Measurements from ENCODE around the gene ADAMTS2. TPM values are rescaled to one million over a fixed set of nuclear protein-coding genes. Genes with fewer than 3 reads are reported as not detected.
A peak's percentile ranks its signal among the peaks of the same experiment; 100 is the strongest.

Gene ADAMTS2
- total RNA-seq, 1 donor from 2014 or later, result 8.2 TPM

GRCh38 chr5:179281694-179282093 is 63.6 kb downstream of the ADAMTS2 start:
- H3K4me1 Mint-ChIP-seq, result peaks cover 19% of the 10 kb centered on the region
- no peaks in the 10 kb centered on the region for H3K36me3 Mint-ChIP-seq
- H3K9me3 Mint-ChIP-seq, result peaks cover 12% of the 10 kb centered on the region
- no peak for DNase-seq (ENCODE audit: low spot score in 2 of 2, unreplicated experiment in 2 of 2)
- H3K4me3 Mint-ChIP-seq, result no peak overlapping the region
- no peaks in the 10 kb centered on the region for H3K27me3 Mint-ChIP-seq (ENCODE audit: low read depth)
- TF ChIP-seq, protein P1, sequence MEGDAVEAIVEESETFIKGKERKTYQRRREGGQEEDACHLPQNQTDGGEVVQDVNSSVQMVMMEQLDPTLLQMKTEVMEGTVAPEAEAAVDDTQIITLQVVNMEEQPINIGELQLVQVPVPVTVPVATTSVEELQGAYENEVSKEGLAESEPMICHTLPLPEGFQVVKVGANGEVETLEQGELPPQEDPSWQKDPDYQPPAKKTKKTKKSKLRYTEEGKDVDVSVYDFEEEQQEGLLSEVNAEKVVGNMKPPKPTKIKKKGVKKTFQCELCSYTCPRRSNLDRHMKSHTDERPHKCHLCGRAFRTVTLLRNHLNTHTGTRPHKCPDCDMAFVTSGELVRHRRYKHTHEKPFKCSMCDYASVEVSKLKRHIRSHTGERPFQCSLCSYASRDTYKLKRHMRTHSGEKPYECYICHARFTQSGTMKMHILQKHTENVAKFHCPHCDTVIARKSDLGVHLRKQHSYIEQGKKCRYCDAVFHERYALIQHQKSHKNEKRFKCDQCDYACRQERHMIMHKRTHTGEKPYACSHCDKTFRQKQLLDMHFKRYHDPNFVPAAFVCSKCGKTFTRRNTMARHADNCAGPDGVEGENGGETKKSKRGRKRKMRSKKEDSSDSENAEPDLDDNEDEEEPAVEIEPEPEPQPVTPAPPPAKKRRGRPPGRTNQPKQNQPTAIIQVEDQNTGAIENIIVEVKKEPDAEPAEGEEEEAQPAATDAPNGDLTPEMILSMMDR (IDR thresholded peaks at IDR 0.05; ENCODE audit: unreplicated experiment), result no peak
- no peak overlapping the region for H3K27ac Mint-ChIP-seq

GRCh38 chr5:179280095-179280490 is 65.2 kb downstream of the ADAMTS2 start:
- TF ChIP-seq, protein P1 (IDR thresholded peaks at IDR 0.05; ENCODE audit: unreplicated experiment), result no peak
- Mint-ChIP-seq H3K27me3 (ENCODE audit: low read depth) (no peaks in the 10 kb centered on the region), H3K4me3 (no peak overlapping the region), H3K4me1 (peaks cover 11% of the 10 kb centered on the region), H3K9me3 (peaks cover 12% of the 10 kb centered on the region), H3K36me3 (no peaks in the 10 kb centered on the region), H3K27ac (no peak overlapping the region)
- no peak for DNase-seq (ENCODE audit: low spot score in 2 of 2, unreplicated experiment in 2 of 2)

GRCh38 chr5:179279347-179280094 is 65.7 kb downstream of the ADAMTS2 start:
- peaks cover 12% of the 10 kb centered on the region for H3K9me3 Mint-ChIP-seq
- DNase-seq (ENCODE audit: low spot score in 2 of 2, unreplicated experiment in 2 of 2), result no peak
- H3K27me3 Mint-ChIP-seq (ENCODE audit: low read depth), result no peaks in the 10 kb centered on the region
- no peak overlapping the region for H3K27ac Mint-ChIP-seq
- TF ChIP-seq, protein P1 (IDR thresholded peaks at IDR 0.05; ENCODE audit: unreplicated experiment), result no peak
- peaks cover 7% of the 10 kb centered on the region for H3K4me1 Mint-ChIP-seq
- no peaks in the 10 kb centered on the region for H3K36me3 Mint-ChIP-seq
- no peak overlapping the region for H3K4me3 Mint-ChIP-seq

DNA sequence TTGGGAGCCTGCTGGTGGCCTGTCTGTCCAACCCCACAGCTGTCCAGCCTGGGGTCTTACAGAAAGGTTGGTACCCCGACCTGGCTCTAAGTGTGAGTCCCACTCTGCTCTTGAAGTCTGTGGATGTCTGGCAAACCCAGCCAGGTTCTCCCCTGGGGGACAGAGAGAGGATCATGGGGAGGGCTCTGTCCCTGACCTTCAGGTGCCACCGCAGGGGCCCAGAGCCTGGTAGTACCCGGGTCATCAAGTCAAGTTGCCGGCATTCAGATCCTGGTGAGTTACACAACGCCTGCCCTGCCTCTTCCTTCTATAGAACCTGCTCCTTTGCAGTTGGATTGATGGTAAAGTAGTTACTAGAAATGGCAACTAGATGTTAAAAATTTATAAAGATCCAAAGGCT is 66.7 kb downstream of the ADAMTS2 start:
- Mint-ChIP-seq H3K27me3 (ENCODE audit: low read depth) (no peaks in the 10 kb centered on the region), H3K9me3 (peaks cover 12% of the 10 kb centered on the region), H3K36me3 (no peaks in the 10 kb centered on the region), H3K4me1 (peaks cover 7% of the 10 kb centered on the region), H3K4me3 (no peak overlapping the region), H3K27ac (peak overlapping the region; percentile 23)
- DNase-seq (ENCODE audit: low spot score in 2 of 2, unreplicated experiment in 2 of 2), result no peak
- TF ChIP-seq, protein P1 (IDR thresholded peaks at IDR 0.05; ENCODE audit: unreplicated experiment), result no peak

DNA sequence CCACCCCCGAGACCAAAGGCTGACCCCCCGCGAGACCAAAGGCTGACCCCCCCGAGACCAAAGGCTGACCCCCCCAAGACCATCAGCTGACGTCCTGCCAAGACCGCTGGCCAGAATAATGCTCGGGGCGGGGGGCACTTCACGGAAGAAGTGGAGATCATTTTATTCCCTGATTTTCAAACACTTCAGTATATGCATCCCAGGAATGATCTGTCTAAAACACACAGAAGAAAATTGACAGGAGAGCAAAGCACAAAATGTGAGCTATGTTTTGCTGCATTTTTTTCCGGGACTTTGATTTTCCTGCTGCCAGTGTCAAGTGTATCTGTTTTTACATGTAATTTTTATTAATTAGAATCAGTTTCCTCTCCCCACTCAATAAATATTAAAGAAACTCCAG is 67.1 kb downstream of the ADAMTS2 start:
- TF ChIP-seq, protein P1 (IDR thresholded peaks at IDR 0.05; ENCODE audit: unreplicated experiment), result no peak
- peak overlapping the region; percentile 23 for H3K27ac Mint-ChIP-seq
- H3K4me3 Mint-ChIP-seq, result no peak overlapping the region
- no peaks in the 10 kb centered on the region for H3K27me3 Mint-ChIP-seq (ENCODE audit: low read depth)
- H3K9me3 Mint-ChIP-seq, result peaks cover 12% of the 10 kb centered on the region
- H3K4me1 Mint-ChIP-seq, result peaks cover 7% of the 10 kb centered on the region
- no peak for DNase-seq (ENCODE audit: low spot score in 2 of 2, unreplicated experiment in 2 of 2)
- no peaks in the 10 kb centered on the region for H3K36me3 Mint-ChIP-seq
